B cell (primary cell): ENCODE data around the gene NAB2. TPM values are rescaled to one million over a fixed set of nuclear protein-coding genes. Genes with fewer than 3 reads are reported as not detected.
A peak's percentile ranks its signal among the peaks of the same experiment; 100 is the strongest.

ENCODE experiments used
- ATAC-seq: fragments of 200-7000 bp; cut with Tn5 transposase; one replicate; pipeline ENCODE4 v1.10.0; 2021; ENCODE audit warnings: low read depth, mild to moderate bottlenecking, moderate number of reproducible peaks, moderate library complexity
- CTCF ChIA-PET: fragments of 350-600 bp; sonication (Branson Sonifier 250); formaldehyde crosslinking; loops from one replicate; lab custom pipeline; 2021; ENCODE audit warnings: antibody characterized with exemption, inconsistent platforms; lab: Charles Lee
- POLR2A ChIA-PET: fragments of 350-600 bp; sonication (Branson Sonifier 250); formaldehyde crosslinking; loops from one replicate; lab custom pipeline; 2021; ENCODE audit warnings: antibody characterized with exemption; lab: Charles Lee
- DNase-seq: peaks from one replicate; pipeline ENCODE4 v3.0.0; 2013
- H2AFZ ChIP-seq: 2 replicates; pipeline ENCODE4 v1.6.1; 2012; ENCODE audit warnings: mild to moderate bottlenecking, low read depth, low read length; ENCODE audit not compliant: insufficient read depth, poor library complexity, severe bottlenecking
- H3K27ac ChIP-seq, 2 donors: 1 replicate in 1 of 2; 2 replicates in 1 of 2; pipeline ENCODE4 v1.5.1; 2012 to 2013; ENCODE audit warnings: low read length in 2 of 2, mild to moderate bottlenecking in 2 of 2, moderate library complexity in 1 of 2
- H3K27me3 ChIP-seq, 4 experiments: fragments of 200-600 bp in 1 of 4; sonication (generic) in 1 of 4; replicated peaks in 1 of 4; 1 replicate in 2 of 4; 2 replicates in 2 of 4; pipeline versions ENCODE4 v1.6.1 to v1.7.0; 2013 to 2016; ENCODE audit warnings: low read length in 3 of 4, mild to moderate bottlenecking in 2 of 4, mixed read lengths in 1 of 4, moderate library complexity in 1 of 4; ENCODE audit not compliant: insufficient read depth in 4 of 4, control insufficient read depth in 3 of 4; ENCODE audit errors: control extremely low read depth in 1 of 4
- H3K36me3 ChIP-seq, 2 experiments: replicated peaks in 1 of 2; 1 replicate in 1 of 2; 2 replicates in 1 of 2; pipeline versions ENCODE4 v1.6.1 to v1.7.1; 2013; ENCODE audit warnings: low read length in 1 of 2; ENCODE audit not compliant: insufficient read depth in 2 of 2, control insufficient read depth in 1 of 2; ENCODE audit errors: control extremely low read depth in 1 of 2, extremely low read depth in 1 of 2
- H3K4me1 ChIP-seq, 2 donors: fragments of 200-600 bp in 1 of 2; sonication (generic) in 1 of 2; 1 replicate in 1 of 2; 2 replicates in 1 of 2; pipeline versions ENCODE4 v1.5.1 to v1.6.1; 2013 to 2017; ENCODE audit warnings: low read length in 2 of 2; ENCODE audit not compliant: control insufficient read depth in 2 of 2, insufficient read depth in 2 of 2
- H3K4me2 ChIP-seq: replicated peaks from 2 replicates; pipeline ENCODE3; 2012; ENCODE audit warnings: mild to moderate bottlenecking, low read depth, low read length; ENCODE audit not compliant: poor library complexity, severe bottlenecking
- H3K4me3 ChIP-seq, 5 experiments: fragments of 200-600 bp in 1 of 5; sonication (generic) in 1 of 5; 1 replicate in 3 of 5; 2 replicates in 2 of 5; pipeline versions ENCODE4 v1.5.1 to v1.7.0; 2011 to 2016; ENCODE audit warnings: low read length in 4 of 5, mild to moderate bottlenecking in 4 of 5, low read depth in 2 of 5, control low read depth in 1 of 5, moderate library complexity in 1 of 5; ENCODE audit not compliant: insufficient read depth in 1 of 5; ENCODE audit errors: control extremely low read depth in 1 of 5, extremely low read depth in 1 of 5
- H3K79me2 ChIP-seq: fragments of 200-600 bp; sonication (generic); one replicate; pipeline ENCODE4 v1.6.0; 2016; ENCODE audit warnings: low read length; ENCODE audit not compliant: control insufficient read depth, insufficient read depth
- H3K9ac ChIP-seq: fragments of 200-600 bp; sonication (generic); 2 replicates; pipeline ENCODE4 v1.6.1; 2017; ENCODE audit warnings: mild to moderate bottlenecking, low read length, moderate library complexity
- H3K9me3 ChIP-seq, 3 donors: one replicate each; pipeline versions ENCODE4 v1.6.1 to v1.7.1; 2013; ENCODE audit warnings: low read length in 2 of 3; ENCODE audit not compliant: control insufficient read depth in 2 of 3, insufficient read depth in 1 of 3; ENCODE audit errors: control extremely low read depth in 1 of 3
- H4K20me1 ChIP-seq: 2 replicates; pipeline ENCODE4 v1.6.0; 2012; ENCODE audit warnings: mild to moderate bottlenecking, low read length; ENCODE audit not compliant: insufficient read depth, control insufficient read depth, poor library complexity, severe bottlenecking
- H3K27ac Mint-ChIP-seq: one replicate; pipeline ENCODE4 v1.8.0; 2021; ENCODE audit warnings: mixed read lengths
- H3K27me3 Mint-ChIP-seq: one replicate; pipeline ENCODE4 v1.8.0; 2021; ENCODE audit warnings: mixed read lengths
- H3K4me1 Mint-ChIP-seq: one replicate; pipeline ENCODE4 v1.8.0; 2021; ENCODE audit warnings: mixed read lengths
- H3K4me3 Mint-ChIP-seq: one replicate; pipeline ENCODE4 v1.8.0; 2021; ENCODE audit warnings: mixed read lengths
- H3K9me3 Mint-ChIP-seq: one replicate; pipeline ENCODE4 v1.8.0; 2022; ENCODE audit warnings: mixed read lengths; ENCODE audit not compliant: insufficient read depth
- EZH2 ChIP-seq: IDR thresholded peaks from 2 replicates; pipeline ENCODE4 v1.6.1; 2012; ENCODE audit warnings: borderline replicate concordance, low read depth, mild to moderate bottlenecking, moderate library complexity, low read length; ENCODE audit not compliant: insufficient read depth, poor library complexity, severe bottlenecking
- WGBS: methylation state at CpG from one replicate; pipeline ENCODE4 v1.1.5; 2013; ENCODE audit warnings: missing lambda C conversion rate; ENCODE audit not compliant: insufficient coverage; 5-methylcytosine and 5-hydroxymethylcytosine counted together
- intact Hi-C: fragments of 100-400 bp; cut with micrococcal nuclease; formaldehyde crosslinking; loops from one replicate; pipeline ENCODE4 v1.10.0; 2022
- polyA plus RNA-seq: library from polyadenylated mRNA; depleted of rRNA; stranded (reverse); fragments of >200 nt; gene quantifications from 2 replicates; pipeline ENCODE4 v1.2.3, GENCODE V29; 2012
- total RNA-seq, 2 donors: library from RNA; stranded (reverse); fragments of 120-200 nt in 1 of 2; gene quantifications; 1 replicate in 1 of 2; 2 replicates in 1 of 2; pipeline versions ENCODE4 v1.2.3 to v1.2.4, GENCODE V29; 2013 to 2022
- TF ChIP-seq, protein P1 (sequence below): fragments of 200-600 bp; IDR thresholded peaks from one replicate; pipeline ENCODE4 v1.8.0; 2022; ENCODE audit warnings: antibody characterized with exemption, mild to moderate bottlenecking

Gene NAB2
- total and polyA plus RNA-seq, 2 donors (not counting 1 experiment from before 2014, with no cell fraction given), result 6.7 to 52.1 TPM

DNA sequence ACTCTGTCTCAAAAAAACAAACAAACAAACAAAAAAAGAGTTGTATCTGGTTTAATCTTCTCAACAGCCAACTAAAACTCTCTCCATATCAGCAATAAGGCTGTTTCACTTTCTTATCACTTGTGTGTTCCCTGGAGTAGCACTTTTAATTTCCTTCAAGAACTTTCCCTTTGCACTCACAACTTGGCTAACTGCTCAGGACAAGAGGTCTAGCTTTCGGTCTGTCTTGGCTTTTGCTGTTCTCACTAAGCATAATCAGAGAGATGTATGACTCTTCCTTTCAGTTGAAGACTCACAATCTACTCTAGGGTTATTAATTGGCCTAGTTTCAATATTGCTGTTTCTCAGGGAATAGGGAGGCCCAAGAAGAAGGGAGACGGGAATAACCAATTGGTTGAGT is 22.7 kb upstream of the NAB2 start:
- Histone ChIP-seq H4K20me1 (no peaks in the 10 kb centered on the region), H3K4me1 (peaks cover 20 to 24% of the 10 kb centered on the region in 2 donors), H3K27me3 (no peaks in the 10 kb centered on the region), H3K27ac (no peak overlapping the region), H3K79me2 (peaks cover 14% of the 10 kb centered on the region), H3K9ac (no peak overlapping the region), H2AFZ (no peak overlapping the region), H3K9me3 (no peaks in the 10 kb centered on the region), H3K36me3 (peaks cover 3 to 28% of the 10 kb centered on the region in 2 experiments), H3K4me3 (no peak overlapping the region), H3K4me2 (no peak overlapping the region)
- no peak for TF ChIP-seq EZH2
- TF ChIP-seq, protein P1, sequence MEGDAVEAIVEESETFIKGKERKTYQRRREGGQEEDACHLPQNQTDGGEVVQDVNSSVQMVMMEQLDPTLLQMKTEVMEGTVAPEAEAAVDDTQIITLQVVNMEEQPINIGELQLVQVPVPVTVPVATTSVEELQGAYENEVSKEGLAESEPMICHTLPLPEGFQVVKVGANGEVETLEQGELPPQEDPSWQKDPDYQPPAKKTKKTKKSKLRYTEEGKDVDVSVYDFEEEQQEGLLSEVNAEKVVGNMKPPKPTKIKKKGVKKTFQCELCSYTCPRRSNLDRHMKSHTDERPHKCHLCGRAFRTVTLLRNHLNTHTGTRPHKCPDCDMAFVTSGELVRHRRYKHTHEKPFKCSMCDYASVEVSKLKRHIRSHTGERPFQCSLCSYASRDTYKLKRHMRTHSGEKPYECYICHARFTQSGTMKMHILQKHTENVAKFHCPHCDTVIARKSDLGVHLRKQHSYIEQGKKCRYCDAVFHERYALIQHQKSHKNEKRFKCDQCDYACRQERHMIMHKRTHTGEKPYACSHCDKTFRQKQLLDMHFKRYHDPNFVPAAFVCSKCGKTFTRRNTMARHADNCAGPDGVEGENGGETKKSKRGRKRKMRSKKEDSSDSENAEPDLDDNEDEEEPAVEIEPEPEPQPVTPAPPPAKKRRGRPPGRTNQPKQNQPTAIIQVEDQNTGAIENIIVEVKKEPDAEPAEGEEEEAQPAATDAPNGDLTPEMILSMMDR, result no peak
- Mint-ChIP-seq H3K27ac (peak overlapping the region; percentile 59), H3K4me1 (peaks cover 36% of the 10 kb centered on the region), H3K27me3 (no peaks in the 10 kb centered on the region), H3K9me3 (no peaks in the 10 kb centered on the region), H3K4me3 (no peak overlapping the region)
- ATAC-seq (no peak), DNase-seq (no peak)
- POLR2A ChIA-PET, result no interaction called here
- intact Hi-C loops, result loop anchor here (5.0 kb wide), 1 partner anchor 176 kb away; no protein-coding TSS in a partner anchor
- CTCF ChIA-PET, result interaction anchor here (0.8 to 20.9 kb wide), 10 partner anchors 16 to 116 kb away, joined by 3 to 406 read pairs (median 4); partner anchors contain the start of genes MYO1A, NAB2 and STAT6
- WGBS, result 100% methylated on average over 1 of the region's 2 CpGs

DNA sequence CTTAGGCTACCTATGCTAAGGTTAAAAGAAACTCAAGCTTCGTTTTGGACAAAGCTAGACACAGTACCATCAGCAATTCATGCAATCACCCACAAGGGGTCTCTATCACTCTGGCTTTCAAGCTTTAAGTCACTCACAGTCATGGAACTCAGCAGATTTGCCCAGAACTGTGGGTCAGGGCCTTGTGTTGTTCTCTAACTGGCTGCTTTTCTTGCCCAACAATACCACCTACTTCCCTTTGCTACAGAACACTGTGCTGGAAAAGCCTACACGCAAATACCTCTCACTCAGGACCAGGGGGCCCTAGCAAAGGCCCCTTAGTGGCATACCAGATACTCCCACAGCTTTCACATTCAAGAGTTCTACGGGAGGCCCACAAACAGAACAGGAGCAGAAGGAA is 19.4 kb upstream of the NAB2 start:
- no peaks in the 10 kb centered on the region for H3K9me3 Mint-ChIP-seq
- ATAC-seq (peak; percentile 100), DNase-seq (peak; percentile 85)
- ChIA-PET CTCF (interaction anchor here (0.6 to 20.9 kb wide), 36 partner anchors 10 to 327 kb away, joined by 3 to 420 read pairs (median 5); partner anchors contain the start of genes LRP1, NAB2, NEMP1 and STAT6), POLR2A (interaction anchor here (0.6 to 3.1 kb wide), 9 partner anchors 10 to 113 kb away, joined by 3 to 68 read pairs (median 4); partner anchors contain the start of genes NEMP1 and STAT6)
- Histone ChIP-seq H3K79me2 (peaks cover 45% of the 10 kb centered on the region), H3K27me3 (no peaks in the 10 kb centered on the region), H3K4me1 (peaks cover 12 to 23% of the 10 kb centered on the region in 2 donors), H2AFZ (peak overlapping the region; percentile 49), H3K9ac (no peak overlapping the region), H3K36me3 (peaks cover 8 to 34% of the 10 kb centered on the region in 2 experiments), H4K20me1 (no peaks in the 10 kb centered on the region), H3K4me2 (peak overlapping the region; percentile 14), H3K4me3 (no peak overlapping the region), H3K9me3 (no peaks in the 10 kb centered on the region), H3K27ac (peak overlapping the region; percentile 30 to 53)
- WGBS, result 19% methylated on average over 3 of the region's 3 CpGs
- TF ChIP-seq, protein P1, result peak; percentile 85
- TF ChIP-seq EZH2, result no peak
- no peaks in the 10 kb centered on the region for H3K27me3 Mint-ChIP-seq
- intact Hi-C loops, result loop anchor here (1.0 to 5.0 kb wide), 7 partner anchors 9 to 173 kb away; partner anchors contain the start of gene NEMP1
- H3K4me1 Mint-ChIP-seq, result peaks cover 32% of the 10 kb centered on the region
- no peak overlapping the region for H3K4me3 Mint-ChIP-seq
- H3K27ac Mint-ChIP-seq, result peak overlapping the region; percentile 82
